Right lobe of liver (tissue), 6 donors: ENCODE measurements around the gene CAPN7. TPM values are rescaled to one million over a fixed set of nuclear protein-coding genes. Genes with fewer than 3 reads are reported as not detected.

Source experiments
- ATAC-seq, 4 donors: fragments of 200-7000 bp; cut with Tn5 transposase; one replicate each; pipeline ENCODE4 v1.9.1; 2020; ENCODE audit warnings: mild to moderate bottlenecking in 4 of 4, moderate library complexity in 4 of 4
- DNase-seq, 3 donors: peaks; one replicate each; pipeline ENCODE4 v3.0.0-alpha.2; 2020
- H3K27ac ChIP-seq, 3 donors: fragments of 200-600 bp; one replicate each; pipeline ENCODE4 v1.8.0; 2022
- H3K27me3 ChIP-seq, 2 donors: fragments of 200-600 bp; one replicate each; pipeline ENCODE4 v1.8.0; 2022
- H3K36me3 ChIP-seq, 4 donors: fragments of 200-600 bp; sonication (generic) in 1 of 4; one replicate each; pipeline versions ENCODE4 v1.5.1 to v1.8.0; 2017 to 2022; ENCODE audit warnings: control low read depth in 1 of 4
- H3K4me1 ChIP-seq, 4 donors: fragments of 200-600 bp; sonication (generic) in 1 of 4; one replicate each; pipeline versions ENCODE4 v1.5.1 to v1.8.0; 2017 to 2022; ENCODE audit warnings: control low read depth in 1 of 4
- H3K4me3 ChIP-seq, 3 donors: fragments of 200-600 bp; one replicate each; pipeline ENCODE4 v1.8.0; 2022
- H3K9me3 ChIP-seq, 4 donors: fragments of 200-600 bp; sonication (generic) in 1 of 4; one replicate each; pipeline versions ENCODE4 v1.5.1 to v1.8.0; 2017 to 2022; ENCODE audit warnings: control low read depth in 1 of 4
- CTCF ChIP-seq, 4 donors: fragments of 200-600 bp in 3 of 4; fragments of 450-650 bp in 1 of 4; IDR thresholded peaks; one replicate each; pipeline versions ENCODE4 v1.5.1 to v1.8.0; 2016 to 2022; ENCODE audit warnings: antibody characterized with exemption in 4 of 4, mild to moderate bottlenecking in 2 of 4
- POLR2A ChIP-seq: fragments of 450-650 bp; IDR thresholded peaks from one replicate; pipeline ENCODE4 v1.6.1; 2017; ENCODE audit warnings: antibody characterized with exemption, mild to moderate bottlenecking
- WGBS: methylation state at CpG from one replicate; pipeline ENCODE4 v1.1.6; 2018; ENCODE audit warnings: low coverage, low lambda C conversion rate; ENCODE audit not compliant: insufficient coverage; ENCODE audit errors: missing lambda C conversion rate; 5-methylcytosine and 5-hydroxymethylcytosine counted together
- intact Hi-C, 2 donors: fragments of 100-400 bp; cut with DNase I; formaldehyde crosslinking; loops; one replicate each; pipeline versions ENCODE4 v1.11.2 to v1.14.1; 2022
- total RNA-seq, 6 experiments: library from RNA; depleted of rRNA in 2 of 6; stranded (reverse); fragments of >200 nt in 2 of 6; fragmentation: NEBNext Ultra II Directional in 3 of 6; extraction: Animal tissue kit (Norgen Biotek cat#: 25700) in 3 of 6; gene quantifications; one replicate each; pipeline versions ENCODE4 v1.1.0 to v1.2.4, GENCODE V29; 2016 to 2023
- donor health status: DM: no; HTN: yes; CAD: no.
- donor health status: DM: no; HTN: no; CAD: no.
- donor health status: DM: no; HTN: no; CAD: no.
- donor health status: DM: no; HTN: yes; CAD: no.
- donor health status: DM: no; HTN: yes; CAD: no.

Gene CAPN7
- total RNA-seq, 6 experiments from 2014 or later: 20.1 to 32.8 (median 23.1) TPM

GRCh38 chr3:15263120-15263519 is 57.1 kb downstream of the CAPN7 start:
- intact Hi-C loops: loop anchor here in 1 of 2 donors (10.0 kb wide), 1 partner anchor 58 kb away; the partner anchor contains the start of gene CAPN7
- no peak for ATAC-seq
- TF ChIP-seq CTCF (IDR thresholded peaks at IDR 0.05): no peak
- TF ChIP-seq POLR2A: no peak
- Histone ChIP-seq H3K4me1 (peaks cover 0 to 1% (median 0%) of the 10 kb centered on the region in 4 donors), H3K27me3 (no peaks in the 10 kb centered on the region), H3K9me3 (no peaks in the 10 kb centered on the region), H3K36me3 (peaks cover 0 to 16% (median 0%) of the 10 kb centered on the region in 4 donors), H3K4me3 (no peak overlapping the region), H3K27ac (no peak overlapping the region)
- DNase-seq: no peak
- 76% methylated on average over 3 of the region's 4 CpGs for WGBS

GRCh38 chr3:15263926-15264325 is 57.9 kb downstream of the CAPN7 start:
- no peaks in the 10 kb centered on the region for H3K27me3 ChIP-seq
- peaks cover 0 to 8% (median 2%) of the 10 kb centered on the region in 4 donors for H3K36me3 ChIP-seq
- intact Hi-C loops: loop anchor here in 1 of 2 donors (10.0 kb wide), 1 partner anchor 59 kb away; the partner anchor contains the start of gene CAPN7
- H3K4me1 ChIP-seq: peaks cover 0 to 4% (median 0%) of the 10 kb centered on the region in 4 donors
- ATAC-seq: no peak
- TF ChIP-seq POLR2A (no peak), CTCF (IDR thresholded peaks at IDR 0.05) (no peak)
- H3K27ac ChIP-seq: no peak overlapping the region
- 45% methylated on average over 1 of the region's 2 CpGs for WGBS
- DNase-seq: no peak
- no peak overlapping the region for H3K4me3 ChIP-seq
- no peaks in the 10 kb centered on the region for H3K9me3 ChIP-seq

GRCh38 chr3:15264486-15264885 is 58.4 kb downstream of the CAPN7 start:
- Histone ChIP-seq H3K4me1 (peaks cover 0 to 4% (median 0%) of the 10 kb centered on the region in 4 donors), H3K9me3 (no peaks in the 10 kb centered on the region), H3K27me3 (no peaks in the 10 kb centered on the region), H3K36me3 (peaks cover 0 to 3% (median under 1%) of the 10 kb centered on the region in 4 donors), H3K4me3 (no peak overlapping the region), H3K27ac (no peak overlapping the region)
- intact Hi-C loops: loop anchor here in 1 of 2 donors (10.0 kb wide), 1 partner anchor 60 kb away; the partner anchor contains the start of gene CAPN7
- no peak for ATAC-seq
- TF ChIP-seq POLR2A: no peak
- no peak for TF ChIP-seq CTCF (IDR thresholded peaks at IDR 0.05)
- 63% methylated on average over 2 of the region's 2 CpGs for WGBS
- DNase-seq: no peak

- no peak overlapping the region for H3K27ac ChIP-seq
- TF ChIP-seq CTCF (IDR thresholded peaks at IDR 0.05): no peak
- TF ChIP-seq POLR2A: no peak
Observed at GRCh38 chr3:15265655-15266509, 59.8 kb downstream of the CAPN7 start.

More at GRCh38 chr3:15265655-15266509, 59.8 kb downstream of the CAPN7 start:
- WGBS: 80% methylated on average over 10 of the region's 19 CpGs
- no peak overlapping the region for H3K4me3 ChIP-seq
- intact Hi-C loops: loop anchor here in 1 of 2 donors (5.0 to 10.0 kb wide), 2 partner anchors 61 to 111 kb away; partner anchors contain the start of gene CAPN7
- H3K36me3 ChIP-seq: peaks cover 0 to 3% (median 0%) of the 10 kb centered on the region in 4 donors
- peaks cover 0 to 4% (median 0%) of the 10 kb centered on the region in 4 donors for H3K4me1 ChIP-seq
- H3K9me3 ChIP-seq: no peaks in the 10 kb centered on the region
- ATAC-seq (no peak), DNase-seq (no peak)
- no peaks in the 10 kb centered on the region for H3K27me3 ChIP-seq
